HG02763 (cell line): ENCODE measurements around the gene DUOXA1.
A peak's percentile ranks its signal among the peaks of the same experiment; 100 is the strongest.

Source experiments
- ATAC-seq: cut with Tn5 transposase; IDR thresholded peaks from one replicate; pipeline ENCODE4 v1.9.1; 2021; ENCODE audit warnings: mild to moderate bottlenecking, moderate library complexity; ENCODE audit not compliant: unreplicated experiment

The DUOXA1 gene

GRCh38 chr15:45129651-45130129, at the start of gene DUOXA1, which contains the start of gene DUOX1:
DUOXA1 (minus strand) TSS chr15:45129879; CDS start chr15:45123014, 6,865 bp downstream.
DUOX1 (plus strand) TSS chr15:45129994; CDS start chr15:45131967, 1,973 bp downstream.
- ATAC-seq, result no peak

GRCh38 chr15:45177285-45177684, 47.6 kb upstream of the DUOXA1 start:
- no peak for ATAC-seq

GRCh38 chr15:45174577-45174976, 44.9 kb upstream of the DUOXA1 start:
- no peak for ATAC-seq

GRCh38 chr15:45174069-45174468, 44.4 kb upstream of the DUOXA1 start:
- ATAC-seq, result no peak

- ATAC-seq, result no peak
Observed at GRCh38 chr15:45171912-45172311, 42.2 kb upstream of the DUOXA1 start.

- no peak for ATAC-seq
Observed at GRCh38 chr15:45169608-45170480, 40.2 kb upstream of the DUOXA1 start.

- ATAC-seq, result no peak
Observed at GRCh38 chr15:45168751-45169551, 39.3 kb upstream of the DUOXA1 start.

- ATAC-seq, result no peak
Observed at GRCh38 chr15:45168286-45168685, 38.6 kb upstream of the DUOXA1 start.

GRCh38 chr15:45167631-45168205, 38.0 kb upstream of the DUOXA1 start:
- no peak for ATAC-seq

GRCh38 chr15:45166834-45167630, 37.4 kb upstream of the DUOXA1 start:
- peak; percentile 90 for ATAC-seq

- no peak for ATAC-seq
Observed at GRCh38 chr15:45165536-45165935, 35.9 kb upstream of the DUOXA1 start.

GRCh38 chr15:45164914-45165313, 35.2 kb upstream of the DUOXA1 start:
- no peak for ATAC-seq

GRCh38 chr15:45163508-45163856, 33.8 kb upstream of the DUOXA1 start:
- no peak for ATAC-seq

- ATAC-seq, result peak; percentile 30
Observed at GRCh38 chr15:45162771-45163507, 33.3 kb upstream of the DUOXA1 start.

GRCh38 chr15:45161666-45162065, 32.0 kb upstream of the DUOXA1 start:
- ATAC-seq, result no peak

- no peak for ATAC-seq
Observed at GRCh38 chr15:45157974-45158373, 28.3 kb upstream of the DUOXA1 start.

- no peak for ATAC-seq
Observed at GRCh38 chr15:45156744-45157455, 27.2 kb upstream of the DUOXA1 start.

- no peak for ATAC-seq
Observed at GRCh38 chr15:45155739-45156138, 26.1 kb upstream of the DUOXA1 start.
